Activated CD8-positive, alpha-beta memory T cell treated with anti-CD3 and anti-CD28 coated beads, Interleukin-2, amount 50 U/mL, for 24 hours (primary cell): ENCODE results near the gene ADSS1.

Experiments
- DNase-seq: peaks from one replicate; pipeline ENCODE4 v3.0.0-alpha.2; 2020; ENCODE audit errors: extremely low read depth

ADSS1 gene

GRCh38 chr14:104687601-104688504, 36.2 kb upstream of the ADSS1 start:
- DNase-seq = no peak

- no peak for DNase-seq
Observed at GRCh38 chr14:104688505-104689108, 35.4 kb upstream of the ADSS1 start.

DNA sequence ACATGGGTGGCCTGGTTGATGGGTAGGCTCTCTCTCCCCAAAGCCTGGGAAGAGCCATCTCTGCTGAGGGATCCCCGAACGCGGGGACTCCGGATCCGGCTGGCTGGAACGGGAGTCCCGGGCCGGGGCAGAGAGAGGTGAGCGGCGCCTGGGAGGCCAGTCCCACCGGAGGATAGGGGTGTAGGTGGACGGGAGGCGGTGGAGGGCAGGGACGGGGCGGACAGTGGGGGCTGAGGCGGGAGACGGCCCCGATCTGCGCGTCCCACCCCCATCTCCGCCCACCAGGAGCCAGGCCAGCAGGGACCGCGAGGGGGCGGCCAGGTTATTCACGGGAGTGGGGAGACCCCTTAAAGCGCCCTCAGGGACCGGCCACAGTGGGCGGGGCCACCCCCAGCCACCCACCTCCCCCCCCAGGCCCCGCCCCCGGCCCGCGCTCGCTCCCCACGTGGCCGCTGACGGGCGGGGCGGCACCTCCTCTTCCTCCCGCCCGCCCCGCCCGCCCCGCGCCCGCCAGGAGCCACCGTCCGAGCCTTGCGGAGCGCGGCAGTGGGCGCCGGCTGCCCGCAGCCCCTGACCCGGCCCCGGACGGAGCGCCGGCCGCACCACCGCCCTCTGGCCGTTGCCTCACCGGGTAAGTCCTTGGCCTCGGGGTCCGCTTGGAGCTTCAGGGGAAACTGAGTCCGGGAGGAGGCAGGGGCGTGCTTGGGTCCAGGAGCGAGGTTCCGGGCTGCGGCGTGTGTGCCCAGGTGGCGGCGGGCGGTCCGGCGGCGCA, 34.7 kb upstream of the ADSS1 start, which contains the start of gene INF2:
INF2 (plus strand) TSS at position 510 of the 772 bp plus-strand sequence. CDS start 11,748 bp downstream, outside the sequence.
- DNase-seq = no peak

GRCh38 chr14:104689881-104690711, 33.9 kb upstream of the ADSS1 start:
- no peak for DNase-seq

DNA sequence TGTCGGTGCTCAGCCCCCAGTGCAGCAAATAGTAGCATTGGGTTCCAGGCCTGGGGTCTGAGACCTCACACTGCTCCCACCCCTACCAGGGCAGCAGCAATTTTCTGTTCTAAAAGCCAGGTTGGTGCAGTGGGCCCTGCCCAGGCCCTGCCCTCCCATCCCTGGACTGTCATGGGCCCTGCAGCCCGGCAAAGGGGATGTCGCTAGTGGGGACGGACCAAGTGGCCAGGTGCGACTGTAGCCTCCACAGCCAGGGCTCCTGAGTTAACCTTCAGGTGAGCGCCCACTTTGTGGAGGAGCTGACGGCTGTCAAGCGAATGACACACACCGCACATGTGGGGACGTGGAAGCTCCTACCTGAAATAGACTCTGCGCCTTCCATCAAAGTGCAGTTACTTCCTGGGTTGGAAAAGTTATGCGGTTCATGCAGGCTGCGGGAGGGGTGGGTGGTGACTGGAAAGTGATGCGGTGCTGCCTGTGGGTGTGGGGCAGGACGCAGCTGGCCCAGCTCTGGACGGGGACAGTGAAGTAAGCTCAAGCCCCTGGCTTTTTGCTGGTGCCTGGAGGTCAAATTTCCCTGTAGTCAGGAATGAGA, 33.1 kb upstream of the ADSS1 start:
- no peak for DNase-seq

DNA sequence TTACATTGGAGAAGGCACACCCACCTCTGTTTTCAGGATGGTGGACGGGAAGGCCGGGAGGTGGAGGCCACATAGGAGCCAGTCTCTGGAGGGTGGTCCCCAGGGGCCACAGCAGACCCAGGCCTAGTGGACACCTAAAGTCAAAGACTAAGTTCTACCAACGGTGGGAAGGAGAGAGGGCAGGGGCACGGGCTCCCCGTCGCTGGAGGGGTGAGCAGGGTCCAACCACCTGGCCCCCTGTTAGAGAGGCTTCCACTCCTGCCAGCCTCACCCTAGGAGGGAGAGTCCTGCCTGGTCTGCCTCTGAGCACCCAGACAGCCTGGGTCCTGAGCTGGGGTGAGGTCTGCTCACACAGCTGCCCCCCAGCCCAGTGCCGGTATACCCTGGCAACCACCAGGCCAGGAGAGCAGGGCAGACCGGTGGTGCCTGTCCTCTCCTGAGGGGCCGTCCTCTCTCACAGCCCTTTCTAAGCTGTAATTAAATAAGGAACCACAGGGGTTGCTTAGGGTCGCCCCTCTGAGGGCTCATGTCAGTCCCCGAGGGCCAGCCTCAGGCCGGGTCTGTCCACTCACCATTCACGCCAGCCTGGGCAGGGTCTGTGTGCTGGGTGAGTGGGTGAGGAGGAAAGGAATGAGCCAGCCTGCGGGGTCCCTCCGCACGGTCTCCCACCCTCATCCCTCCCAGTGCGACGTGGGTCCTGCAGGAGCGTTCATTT, 32.3 kb upstream of the ADSS1 start:
- DNase-seq = no peak

- no peak for DNase-seq
Observed at GRCh38 chr14:104692261-104692938, 31.6 kb upstream of the ADSS1 start.

- DNase-seq = no peak
Observed at GRCh38 chr14:104692939-104693315, 31.1 kb upstream of the ADSS1 start.

GRCh38 chr14:104693482-104694431, 30.3 kb upstream of the ADSS1 start:
- DNase-seq = no peak

- DNase-seq = no peak
Observed at GRCh38 chr14:104694475-104694950, 29.5 kb upstream of the ADSS1 start.

GRCh38 chr14:104694991-104695659, 28.9 kb upstream of the ADSS1 start:
- DNase-seq = no peak

DNA sequence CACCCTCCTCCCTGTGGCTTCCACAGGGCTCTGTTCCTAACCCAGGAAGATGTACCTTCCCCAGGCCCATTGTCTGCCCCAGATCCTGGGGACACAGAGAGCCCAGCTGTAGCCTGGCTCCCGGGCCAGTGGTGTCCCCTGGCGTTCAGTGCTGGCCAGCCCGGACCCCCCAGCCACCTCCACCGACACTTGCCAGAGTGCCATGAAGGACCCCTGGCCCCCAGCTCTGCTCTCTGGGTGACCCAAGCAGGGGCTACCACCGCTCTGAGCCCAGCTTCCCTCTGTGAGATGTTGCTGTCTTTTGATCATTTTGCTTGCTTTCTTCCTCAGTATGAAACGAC, 28.4 kb upstream of the ADSS1 start:
- DNase-seq = no peak

DNA sequence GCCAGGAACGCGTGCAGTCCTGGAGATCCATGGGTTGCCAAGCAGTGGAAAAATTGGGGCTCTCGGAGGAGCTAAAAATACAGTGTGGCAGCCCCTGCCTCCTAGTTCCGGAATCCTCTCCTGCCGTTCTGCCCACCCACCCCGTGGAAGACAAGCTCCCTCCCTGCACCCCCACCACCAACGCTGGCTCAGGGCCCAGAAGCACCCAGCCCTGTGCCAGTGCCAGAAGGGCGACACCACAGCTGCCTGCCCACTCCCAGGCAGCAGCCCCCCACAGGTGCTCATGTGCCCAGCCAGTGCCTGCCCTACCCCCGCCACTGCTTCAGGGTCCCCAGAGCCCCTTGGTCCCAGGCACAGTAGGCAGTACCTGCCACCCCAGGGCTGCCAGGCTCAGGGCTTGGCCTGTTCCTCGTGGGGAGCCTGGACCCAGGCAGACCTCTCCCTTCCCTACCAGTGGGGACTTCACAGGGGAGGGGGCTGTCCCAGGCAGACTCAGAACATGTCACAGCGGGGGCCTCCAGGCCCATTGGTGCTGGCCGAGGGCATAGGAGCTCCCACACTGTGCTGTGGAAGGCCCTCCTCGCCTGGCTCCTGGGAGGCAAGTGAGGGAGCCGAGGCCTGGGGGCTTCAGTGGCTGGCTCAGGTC, 27.2 kb upstream of the ADSS1 start:
- DNase-seq = no peak

GRCh38 chr14:104697317-104697703, 26.7 kb upstream of the ADSS1 start:
- DNase-seq = no peak

GRCh38 chr14:104697892-104698583, 26.0 kb upstream of the ADSS1 start:
- no peak for DNase-seq

DNA sequence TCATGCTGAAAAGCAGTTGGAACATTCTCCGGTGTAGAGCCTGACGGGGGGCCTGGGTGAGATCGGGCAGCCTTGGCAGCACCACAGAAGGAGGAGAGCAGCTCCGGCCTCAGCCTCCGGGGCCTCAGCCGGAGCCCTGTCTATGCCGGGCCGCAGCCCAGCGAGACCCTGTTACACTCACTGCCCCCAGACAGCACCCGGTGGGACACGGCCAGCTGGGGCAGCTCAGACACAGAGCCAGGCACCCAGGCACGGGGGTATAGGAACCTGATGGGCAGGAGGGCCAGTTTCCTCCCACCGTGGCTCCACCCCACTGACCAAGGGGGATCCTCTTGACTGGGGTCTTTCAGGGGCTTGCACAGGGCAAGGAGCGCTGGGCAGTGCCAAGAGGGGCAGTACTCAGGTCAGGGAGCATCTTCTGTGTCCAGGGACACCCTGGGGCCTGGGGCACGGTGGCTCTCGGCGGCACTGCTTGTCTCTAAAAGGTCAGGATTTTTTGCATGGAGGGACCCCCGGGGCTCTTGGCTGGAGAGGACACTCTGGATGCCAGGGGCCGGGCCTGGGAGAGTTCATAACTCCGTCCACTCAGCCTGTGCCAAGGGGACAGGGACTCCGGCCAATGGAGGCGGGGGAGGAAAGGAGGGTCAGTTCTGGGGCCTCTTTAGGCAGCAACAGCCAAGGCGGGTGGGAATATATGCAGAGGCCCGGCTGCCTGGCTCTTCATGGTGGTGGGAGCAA, 25.2 kb upstream of the ADSS1 start:
- no peak for DNase-seq

- no peak for DNase-seq
Observed at GRCh38 chr14:104699426-104699748, 24.6 kb upstream of the ADSS1 start.
